ENCODE results near the gene CAMK2A.
A peak's percentile ranks its signal among the peaks of the same experiment; 100 is the strongest.

CAMK2A gene

DNA sequence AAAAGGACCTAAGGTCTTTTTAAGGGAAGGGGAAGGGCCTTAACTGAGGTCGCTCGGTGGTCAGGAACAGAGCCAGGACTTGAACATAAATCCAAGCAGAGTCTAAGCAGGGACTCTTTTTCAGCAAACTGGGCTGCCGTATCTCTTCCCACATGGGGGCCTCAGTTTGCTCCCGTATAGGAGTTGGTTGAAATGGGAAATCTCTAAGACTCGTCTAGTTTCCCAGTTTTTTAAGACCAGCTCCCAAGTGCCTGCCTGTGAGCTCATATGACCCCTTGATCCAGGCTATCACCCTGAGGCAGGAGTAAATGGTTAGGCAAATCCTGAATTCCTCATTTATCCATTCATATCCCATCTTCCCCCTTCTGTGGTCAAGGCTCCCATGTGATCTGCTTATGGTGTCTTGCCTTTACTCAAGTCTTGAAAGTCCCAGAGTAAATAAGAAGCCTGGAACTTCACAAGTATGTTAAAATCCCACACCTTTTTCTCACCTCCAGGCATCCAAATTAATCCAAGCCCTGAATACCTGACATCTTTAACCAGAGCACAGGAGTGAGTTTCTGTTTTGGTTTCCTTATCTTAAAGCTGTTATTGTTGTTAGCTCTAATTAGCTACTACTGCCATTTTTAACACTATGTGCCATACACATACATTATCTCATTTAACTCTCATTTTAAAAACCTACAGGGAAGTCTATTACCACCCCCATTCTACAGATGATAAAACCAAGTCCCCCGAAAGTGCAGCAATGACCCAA lies 10.2 kb upstream of the CAMK2A start:
- DNase-seq (ENCODE audit: low read depth): no peak

DNA sequence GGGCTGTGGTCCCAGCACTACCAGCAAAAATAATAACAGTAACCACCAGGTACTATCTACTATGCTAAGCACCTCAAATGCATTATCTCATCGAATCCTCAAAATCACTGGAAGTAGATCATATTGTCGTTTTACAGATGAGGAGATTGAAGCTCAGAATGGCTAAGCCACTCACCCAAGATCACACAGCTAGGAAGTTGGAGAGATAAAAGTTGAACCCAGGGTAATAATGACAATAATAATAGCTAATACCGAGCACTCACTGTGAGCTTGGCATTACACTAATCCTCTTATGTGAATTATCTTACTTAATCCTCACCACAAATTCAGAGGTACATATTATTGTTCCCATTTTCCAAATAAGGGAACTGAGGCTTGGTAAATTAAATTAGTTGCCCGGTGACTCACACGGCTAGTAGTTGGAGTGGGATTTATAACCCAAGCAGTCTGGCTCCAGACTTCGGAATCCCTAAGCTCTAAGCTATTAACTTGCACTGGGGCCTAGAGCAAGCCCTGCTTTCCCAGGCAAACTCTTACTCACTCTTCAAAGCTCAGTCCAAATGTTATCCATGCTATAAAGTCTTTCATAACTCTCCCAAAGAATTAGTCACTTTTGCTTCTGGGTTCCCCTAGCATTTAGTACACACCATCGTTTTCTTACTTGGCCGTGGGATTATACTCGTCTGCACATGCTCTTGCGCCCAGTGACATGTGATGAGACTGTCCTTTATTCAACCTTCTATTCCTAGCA lies 9.3 kb upstream of the CAMK2A start:
- peak; percentile 95 for DNase-seq (ENCODE audit: low read depth)

DNA sequence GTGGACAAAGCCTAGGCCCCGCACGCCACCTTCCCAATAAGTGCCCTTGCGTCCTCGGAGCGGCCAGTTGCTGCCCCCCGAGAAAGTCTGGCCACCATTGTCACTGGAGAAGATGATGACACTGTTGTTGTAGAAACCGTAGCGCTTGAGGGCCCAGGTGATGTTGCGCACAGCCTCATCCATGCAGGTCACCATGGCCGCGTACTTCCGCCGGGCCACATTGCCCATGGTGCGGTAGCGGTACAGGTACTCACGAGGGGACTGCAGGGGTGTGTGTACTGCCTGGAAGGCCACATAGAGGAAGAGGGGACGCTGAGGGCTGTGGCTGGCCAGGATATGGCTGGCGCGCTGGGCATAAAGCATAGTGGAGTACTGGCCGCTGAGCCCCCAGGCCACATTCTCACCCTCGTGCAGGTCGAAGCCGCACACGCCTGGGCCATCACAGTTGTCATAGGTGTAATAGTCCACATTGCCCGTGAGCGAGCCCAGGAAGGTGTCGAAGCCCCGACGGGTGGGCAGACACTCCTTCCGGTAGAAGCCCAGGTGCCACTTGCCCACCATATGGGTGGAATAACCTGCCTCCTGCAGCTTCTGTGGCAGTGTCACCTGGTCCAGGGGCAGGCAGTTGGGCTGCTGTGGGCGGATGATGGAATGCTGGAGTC lies 8.5 kb upstream of the CAMK2A start:
- no peak for DNase-seq (ENCODE audit: low read depth)

DNA sequence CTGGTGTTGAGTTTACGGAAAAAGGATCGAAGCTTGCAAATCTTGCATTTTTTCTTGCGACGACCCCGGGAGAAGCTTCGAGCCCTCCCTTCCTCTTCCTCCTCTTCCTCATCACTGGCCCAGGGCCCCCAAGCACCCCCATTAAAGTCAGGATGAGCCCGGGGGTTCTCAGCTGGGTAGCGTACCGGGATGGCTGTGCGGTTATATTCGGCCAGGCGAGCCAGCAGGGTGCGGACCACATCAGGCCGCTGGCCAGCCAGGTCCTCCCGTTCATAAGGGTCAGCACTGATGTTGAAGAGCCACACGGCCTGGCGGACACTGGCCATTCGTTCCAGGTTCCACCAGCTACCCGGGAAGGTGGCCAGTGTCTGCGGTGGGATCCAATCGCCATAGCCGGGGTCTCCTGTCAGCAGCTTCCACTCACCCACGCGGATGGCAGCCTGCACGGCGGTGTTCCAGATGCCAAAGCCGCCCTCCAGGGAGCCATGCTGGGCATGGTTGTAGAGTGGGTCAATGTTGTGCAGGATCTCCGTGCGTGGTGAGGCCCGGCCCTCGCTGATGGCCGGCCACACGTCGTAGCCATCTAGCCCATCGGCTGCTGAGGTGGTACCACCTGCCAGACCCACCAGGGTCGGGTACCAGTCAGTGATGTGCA lies 7.8 kb upstream of the CAMK2A start:
- no peak for DNase-seq (ENCODE audit: low read depth)

DNA sequence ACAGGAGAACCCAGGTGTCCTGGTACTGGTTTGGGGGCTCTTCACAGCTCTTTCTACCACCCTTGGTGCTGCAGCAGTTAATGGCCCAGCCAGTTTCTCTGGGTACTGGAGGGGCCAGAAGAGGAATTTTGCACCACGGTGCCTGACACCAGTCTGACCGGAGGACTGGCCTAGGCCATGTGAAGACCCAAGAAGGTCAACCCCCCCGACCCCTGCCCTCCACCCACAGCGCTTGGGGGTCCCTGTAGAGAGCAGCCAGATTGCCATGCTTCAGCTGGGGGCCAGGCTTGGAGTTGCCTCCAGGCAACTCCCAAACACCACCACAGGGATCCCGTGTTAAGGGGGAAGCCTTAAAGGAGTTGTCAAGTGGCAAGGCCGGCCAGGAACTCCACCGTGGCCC lies 6.9 kb upstream of the CAMK2A start:
- no peak for DNase-seq (ENCODE audit: low read depth)

DNA sequence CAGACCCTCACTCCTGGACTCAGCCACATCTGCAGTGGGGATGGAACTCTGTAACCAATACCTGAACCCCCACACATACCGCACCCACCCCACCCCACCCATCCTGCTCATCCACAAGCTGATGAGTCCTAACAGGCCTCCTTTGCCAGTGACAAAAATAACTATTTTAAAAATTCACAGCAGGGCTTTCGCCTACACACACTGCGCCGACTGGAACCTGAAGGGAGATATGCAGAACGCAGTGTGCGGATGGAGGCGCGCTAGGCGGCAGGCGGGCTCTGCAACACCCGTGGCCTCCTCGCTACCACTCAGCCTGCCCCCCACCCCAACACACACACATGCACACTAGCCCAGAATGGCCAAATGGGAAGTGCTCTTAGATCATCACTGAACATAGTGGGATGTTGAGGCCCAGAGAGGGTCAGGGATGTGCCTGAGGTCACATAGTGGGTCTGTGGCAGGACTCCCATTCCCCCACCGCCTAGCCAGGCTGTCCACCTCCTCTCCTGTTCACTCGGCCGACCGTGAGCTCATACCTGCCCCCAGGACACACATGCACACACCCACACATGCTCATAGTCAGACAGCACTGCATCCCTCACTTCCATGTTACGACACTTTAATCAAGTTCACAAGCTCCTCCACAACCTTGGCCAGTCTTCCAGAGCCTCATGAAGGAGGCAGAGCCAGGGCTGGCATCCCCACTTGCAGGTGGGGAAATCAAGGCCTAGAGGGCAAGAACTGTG lies 6.3 kb upstream of the CAMK2A start:
- DNase-seq (ENCODE audit: low read depth): no peak

DNA sequence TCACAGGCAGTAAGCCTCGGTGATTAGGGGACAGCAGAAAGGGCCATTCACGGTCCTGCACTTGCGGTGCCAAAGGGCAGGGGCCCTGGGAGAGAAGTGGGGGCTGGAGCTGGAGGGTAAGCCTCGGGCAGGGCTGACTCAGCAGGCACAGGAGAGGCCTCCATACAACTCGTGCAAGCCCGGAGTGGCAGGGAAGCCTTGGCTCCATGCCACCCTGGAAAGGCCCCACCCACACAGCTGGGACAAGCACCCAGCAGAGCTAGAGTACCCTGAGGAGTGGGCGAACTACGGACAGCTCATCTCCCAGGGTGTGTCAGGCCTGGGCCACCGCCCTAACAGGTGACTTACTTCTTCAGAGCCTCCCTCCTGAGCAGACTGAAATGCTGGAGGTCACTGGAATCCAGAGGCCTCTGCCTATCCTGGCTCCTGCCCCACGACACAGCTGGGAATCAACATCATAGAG lies 5.6 kb upstream of the CAMK2A start:
- DNase-seq (ENCODE audit: low read depth): peak; percentile 59

DNA sequence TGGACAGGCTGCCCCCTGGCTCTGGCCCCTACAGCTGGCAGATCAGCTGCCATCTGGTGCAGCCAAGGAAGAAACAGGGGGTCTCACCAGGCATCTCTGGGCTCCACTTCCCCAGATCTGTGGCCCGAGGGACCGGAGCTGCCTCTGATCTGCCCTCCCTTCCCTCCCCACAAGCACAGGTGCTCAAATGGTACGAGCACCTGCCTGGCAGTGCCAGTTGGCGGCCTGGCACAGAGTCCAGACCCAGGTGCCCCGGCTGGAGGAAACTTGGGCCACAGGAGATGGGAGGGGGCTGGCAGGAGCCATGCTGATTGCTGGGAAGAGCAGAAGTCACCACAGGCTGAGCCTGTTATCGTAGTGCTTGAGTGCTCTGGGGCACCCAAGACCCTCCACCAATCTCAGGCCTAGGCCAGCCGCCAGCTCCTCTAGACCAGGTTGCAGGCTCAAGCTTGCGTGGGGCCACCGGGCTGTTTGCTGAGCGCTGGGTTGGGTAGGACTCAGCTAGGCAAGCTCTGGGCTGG lies 5.0 kb upstream of the CAMK2A start:
- DNase-seq (ENCODE audit: low read depth): no peak

DNA sequence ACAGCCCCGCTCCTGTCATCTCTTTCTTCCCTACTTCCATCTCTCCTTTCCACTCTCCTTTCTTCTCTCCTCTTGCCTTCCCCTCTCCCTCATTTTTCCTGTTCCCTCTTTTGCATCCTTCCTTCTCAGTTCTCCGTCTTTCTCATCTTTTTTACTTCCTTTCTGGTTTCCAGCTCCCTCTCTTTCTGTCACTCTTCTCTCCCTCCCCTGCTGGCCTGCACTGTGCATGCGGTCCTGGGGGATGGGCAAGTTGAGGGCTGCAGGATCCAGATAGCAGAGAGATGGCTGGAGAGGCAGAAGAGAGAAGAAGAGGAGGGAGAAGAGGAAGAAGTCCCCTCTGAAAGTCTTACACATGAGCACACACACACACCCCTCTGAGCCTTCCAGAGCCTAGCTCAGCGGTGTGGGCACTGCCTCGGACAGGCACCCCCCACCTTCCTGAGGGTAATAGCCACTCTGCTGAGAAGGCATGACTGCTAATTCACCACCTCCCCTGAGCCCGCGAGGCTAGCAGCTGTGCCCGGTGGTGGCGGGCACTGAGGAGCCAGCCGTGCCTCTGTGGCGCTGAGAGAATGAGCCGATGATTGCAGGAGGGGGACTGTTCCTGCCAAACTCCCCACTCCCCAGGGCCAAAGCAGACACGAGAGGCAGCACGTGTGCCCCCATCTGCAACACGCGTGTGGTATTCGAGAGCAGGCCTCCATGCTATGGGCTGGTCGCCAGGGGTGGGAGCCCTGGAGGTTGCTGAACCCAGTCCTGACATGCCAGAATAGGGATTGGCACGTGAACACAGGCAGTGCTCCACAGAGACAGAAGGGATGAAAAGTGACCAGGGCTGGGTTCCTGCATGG lies 3.7 kb upstream of the CAMK2A start:
- no peak for DNase-seq (ENCODE audit: low read depth)

DNA sequence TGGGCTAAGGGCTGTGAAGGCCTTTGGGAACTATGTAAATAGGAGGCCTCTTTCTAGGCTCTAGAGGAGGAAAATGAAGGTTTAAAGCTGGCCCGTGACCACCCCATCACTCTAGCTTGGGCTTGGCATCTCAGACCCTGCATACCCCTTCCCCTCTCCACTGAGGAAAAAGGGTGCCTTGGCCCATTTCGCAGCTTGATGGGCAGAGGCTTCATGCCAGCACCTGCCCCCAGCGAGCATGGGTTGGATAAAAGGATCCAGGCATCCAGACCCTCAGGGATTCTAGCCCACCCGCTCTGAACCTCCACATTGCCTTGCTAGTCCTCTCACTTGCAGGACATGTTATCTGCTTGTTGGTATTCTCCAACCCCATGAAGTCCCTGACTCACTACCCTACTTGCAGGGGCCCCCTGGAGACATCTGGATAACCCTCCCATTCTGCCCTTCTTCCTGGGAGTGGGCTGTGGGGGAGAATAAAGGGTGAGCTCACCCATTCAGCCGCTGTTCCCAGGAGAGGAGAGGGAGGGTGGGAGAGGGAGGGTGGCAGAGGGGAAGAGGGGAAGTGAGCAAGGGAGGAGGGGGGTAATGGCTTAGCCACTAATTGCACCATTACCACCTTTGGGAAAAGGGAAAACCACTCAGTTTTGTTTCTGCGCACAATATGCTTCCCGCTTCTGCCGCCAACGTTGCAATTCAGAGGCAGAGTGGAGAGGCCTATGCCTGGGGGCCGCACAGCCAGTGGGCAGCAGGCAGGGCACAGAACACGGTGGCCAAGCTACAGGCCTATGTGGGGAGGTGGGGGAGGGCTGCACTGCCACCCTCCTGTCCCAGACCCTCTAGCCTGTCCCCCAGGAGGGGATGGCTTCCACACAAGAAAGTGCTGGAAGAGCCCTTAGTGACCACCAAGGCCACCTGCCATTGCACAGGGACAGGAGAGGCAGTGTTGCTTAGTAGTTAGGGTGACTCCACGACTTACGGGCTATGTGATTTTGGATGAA lies 2.1 kb upstream of the CAMK2A start:
- DNase-seq (ENCODE audit: low read depth): no peak

DNA sequence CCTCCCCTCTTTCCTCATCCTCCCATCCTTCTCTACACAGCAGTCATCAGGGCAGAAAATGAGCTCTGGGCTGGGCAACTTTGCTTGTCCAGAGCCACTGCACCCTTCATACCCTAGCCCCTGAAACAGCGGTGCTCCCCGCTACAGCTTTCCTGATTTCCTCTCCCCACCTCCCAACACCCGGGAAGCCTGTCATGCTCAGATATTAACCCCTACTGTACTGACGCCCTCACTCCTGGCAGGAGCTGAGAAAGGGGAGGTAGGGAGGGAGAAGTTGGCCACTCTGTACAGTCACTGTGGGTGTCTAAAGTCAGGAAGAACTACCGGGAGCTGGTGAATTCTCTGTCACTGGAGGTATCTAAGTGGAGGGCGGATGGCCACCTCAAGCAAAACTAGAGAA lies 782 bp downstream of the CAMK2A start:
- no peak for DNase-seq (ENCODE audit: low read depth)

DNA sequence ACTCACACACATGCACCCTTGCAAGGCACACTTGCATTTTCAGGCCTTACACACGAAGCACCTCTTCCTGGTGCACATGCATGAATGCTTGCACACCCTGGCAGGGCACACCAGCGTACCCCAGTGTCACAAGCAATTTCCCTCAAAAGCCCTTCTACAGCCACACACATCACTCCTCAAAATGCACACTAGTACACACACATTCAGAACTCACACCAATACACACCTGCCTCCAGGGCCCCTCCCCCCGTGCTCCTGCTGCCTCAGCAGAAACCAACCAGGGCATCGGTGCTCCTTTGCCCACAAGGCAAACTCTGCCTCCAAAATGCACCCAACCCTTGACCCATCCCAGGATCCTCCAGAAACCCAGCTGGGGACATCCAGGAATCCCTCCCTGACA lies 1.2 kb downstream of the CAMK2A start:
- no peak for DNase-seq (ENCODE audit: low read depth)

DNA sequence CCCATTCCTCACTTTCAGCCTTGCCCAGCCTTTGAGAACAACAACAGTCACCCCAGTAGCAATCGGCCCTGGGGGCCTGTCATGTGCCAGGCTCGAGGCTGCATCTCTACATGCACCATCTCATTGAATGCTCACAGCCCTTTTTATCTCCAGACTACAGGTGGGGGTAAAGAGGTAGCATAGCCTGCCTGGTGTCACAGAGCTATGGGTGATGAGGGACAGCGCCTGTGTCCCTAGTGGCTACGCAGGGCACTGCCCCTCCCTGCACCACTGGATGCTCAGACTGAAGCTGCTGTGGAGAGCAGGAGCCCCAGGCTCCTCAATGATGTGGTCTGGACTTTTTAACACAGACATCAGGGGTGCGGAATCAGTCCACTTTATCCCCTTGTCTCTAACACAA lies 2.8 kb downstream of the CAMK2A start:
- no peak for DNase-seq (ENCODE audit: low read depth)

DNA sequence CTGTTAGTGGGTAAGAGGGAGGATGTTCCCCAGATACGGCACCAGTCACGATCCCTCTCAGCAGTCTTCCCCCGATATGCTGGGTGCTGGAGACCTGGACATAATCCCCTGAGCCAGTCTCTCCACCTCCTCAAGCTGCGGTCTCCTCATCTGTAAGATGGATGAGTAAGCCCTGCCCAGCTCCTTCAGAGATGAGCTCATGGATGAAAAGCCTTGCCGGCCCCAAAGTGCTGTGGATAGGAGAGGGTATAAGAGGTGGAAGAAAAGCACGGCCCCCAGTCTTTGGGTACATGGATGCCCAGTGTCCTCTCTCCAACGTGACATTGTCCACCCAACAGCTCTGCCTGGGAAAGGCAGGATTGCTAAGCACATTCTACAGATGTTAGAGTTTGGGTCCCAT lies 4.5 kb downstream of the CAMK2A start:
- no peak for DNase-seq (ENCODE audit: low read depth)

DNA sequence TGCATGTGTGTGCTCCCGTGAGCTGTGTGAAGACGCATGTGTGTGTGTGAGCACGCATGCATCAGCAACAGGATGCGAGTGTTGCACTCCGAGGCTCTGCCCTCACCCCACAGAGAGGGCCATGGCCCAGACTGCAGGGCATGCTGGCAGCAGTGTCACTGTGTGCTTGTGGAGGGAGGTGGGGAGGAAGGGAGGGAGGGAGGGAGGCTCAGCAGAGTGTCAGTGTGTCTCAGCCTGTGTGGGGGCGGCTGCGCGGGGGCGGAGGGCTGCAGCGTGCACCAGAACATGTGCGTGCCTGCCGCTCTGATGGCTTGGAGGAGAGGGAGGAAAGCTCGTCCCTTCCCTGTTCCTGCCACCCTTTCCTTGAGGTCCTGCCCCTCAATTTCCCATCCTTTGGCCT lies 5.3 kb downstream of the CAMK2A start:
- no peak for DNase-seq (ENCODE audit: low read depth)

DNA sequence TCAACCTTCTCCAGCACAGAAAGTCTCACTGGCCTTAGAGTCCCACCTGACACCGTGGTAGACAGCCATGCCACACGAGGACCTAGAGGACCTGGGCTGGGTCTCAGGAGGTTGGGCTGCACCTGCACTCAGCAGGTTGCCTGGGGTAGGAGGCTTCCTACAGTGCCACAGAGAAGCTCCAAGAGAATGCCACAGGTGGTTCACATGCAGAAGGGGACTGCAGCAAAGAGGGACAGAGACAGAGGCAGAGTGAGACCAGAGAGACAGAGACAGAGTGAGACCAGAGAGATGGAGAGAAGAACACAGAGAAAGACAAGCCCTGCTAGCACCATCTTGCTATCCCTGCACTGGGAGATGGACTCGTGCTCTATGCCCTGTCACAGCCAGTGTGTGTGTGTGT lies 5.7 kb downstream of the CAMK2A start:
- no peak for DNase-seq (ENCODE audit: low read depth)

DNA sequence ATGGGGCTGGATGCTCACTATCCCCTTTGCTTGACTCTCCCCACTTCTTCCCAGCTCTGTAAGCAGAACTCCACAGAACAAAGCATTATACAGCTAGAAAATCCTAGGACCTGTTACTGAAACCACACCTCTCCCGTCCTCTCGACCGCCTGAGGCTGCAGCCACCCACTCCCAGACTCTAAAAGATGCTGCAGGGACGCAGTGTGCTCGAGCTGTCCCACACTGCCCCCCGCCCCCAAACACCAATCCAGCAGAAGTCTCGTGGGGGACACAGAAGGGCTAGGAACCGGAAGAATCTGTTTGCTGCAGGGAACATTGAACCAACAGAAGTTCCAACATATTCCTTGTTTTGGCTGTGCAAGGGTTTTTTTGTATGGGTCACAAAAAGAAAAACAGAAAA lies 7.6 kb downstream of the CAMK2A start:
- no peak for DNase-seq (ENCODE audit: low read depth)

DNA sequence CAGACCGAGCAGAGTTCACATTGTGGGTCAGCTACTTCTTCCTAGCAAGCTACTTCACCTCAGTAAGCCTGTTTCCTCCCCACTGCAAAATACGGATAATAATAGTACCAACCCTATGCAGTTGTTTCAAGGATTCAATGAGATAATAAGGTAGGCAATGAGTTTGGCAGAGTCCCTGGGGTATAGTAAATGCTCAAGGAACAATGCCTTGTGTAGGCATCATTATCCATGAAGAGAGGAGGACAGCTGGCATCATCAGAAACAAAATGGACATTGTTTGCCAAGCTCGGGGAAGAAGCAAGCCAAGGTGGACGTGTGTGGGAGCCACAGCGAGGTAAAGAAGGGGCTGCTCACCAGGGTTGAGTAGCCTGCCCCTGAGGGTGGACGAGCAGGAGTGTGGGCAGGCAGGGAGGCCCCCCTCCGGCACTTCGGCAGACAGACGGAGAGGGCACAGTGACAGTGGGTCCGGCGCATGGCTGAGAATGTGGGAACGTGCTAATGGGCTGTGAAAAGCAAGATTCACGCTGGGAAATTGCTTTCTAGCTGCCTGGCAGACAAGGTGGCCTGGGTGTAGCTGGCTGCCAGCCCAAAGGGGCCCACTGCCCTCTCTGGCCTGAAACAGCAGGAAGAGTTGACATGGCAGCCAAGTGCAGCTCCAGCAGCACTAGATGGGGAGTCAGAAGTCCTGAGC lies 10.1 kb downstream of the CAMK2A start:
- no peak for DNase-seq (ENCODE audit: low read depth)

DNA sequence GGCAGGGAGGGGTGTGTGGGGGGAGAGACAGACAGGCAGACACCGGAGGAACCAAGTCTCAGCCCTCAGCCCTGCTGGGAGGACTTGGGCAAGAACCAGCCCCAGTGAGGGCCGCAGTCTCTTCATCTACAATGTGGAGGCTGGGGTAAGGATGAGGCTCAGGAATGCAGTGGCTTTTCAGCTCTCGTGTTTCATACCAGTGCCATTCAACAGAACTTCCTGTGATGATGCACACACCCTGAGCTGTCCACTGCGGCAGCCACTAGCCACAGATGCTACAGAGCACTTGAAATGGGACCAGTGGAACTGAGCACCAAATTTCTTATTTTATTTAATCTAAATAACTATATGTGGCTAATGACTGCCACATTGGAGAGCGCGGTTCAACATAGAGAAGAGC lies 10.7 kb downstream of the CAMK2A start:
- peak; percentile 88 for DNase-seq (ENCODE audit: low read depth)
